Measurements from ENCODE around the gene STIM1. TPM values are rescaled to one million over a fixed set of nuclear protein-coding genes. Genes with fewer than 3 reads are reported as not detected.

The STIM1 gene
- total RNA-seq, 1 experiment from 2014 or later = 18.0 TPM

- Mint-ChIP-seq H3K27ac (no peak overlapping the region), H3K4me3 (no peak overlapping the region), H3K36me3 (no peaks in the 10 kb centered on the region), H3K27me3 (ENCODE audit: low read depth) (peaks cover 37% of the 10 kb centered on the region), H3K9me3 (no peaks in the 10 kb centered on the region), H3K4me1 (peaks cover 56% of the 10 kb centered on the region)
- ATAC-seq = peak; percentile 4; the same call in 1 of the 2 replicates
- POLR2A ChIA-PET = no interaction called here
- CTCF ChIA-PET = interaction anchor here (0.6 to 2.1 kb wide), 2 partner anchors 10 to 115 kb away, joined by 4 to 17 read pairs; no protein-coding TSS in a partner anchor
- peak; percentile 25 for DNase-seq (ENCODE audit: low spot score)
- TF ChIP-seq KAT7 (CRISPR knock-in tag; IDR thresholded peaks at IDR 0.05; ENCODE audit: borderline replicate concordance) (no peak), ZNF396 (CRISPR knock-in tag; IDR thresholded peaks at IDR 0.05; ENCODE audit: borderline replicate concordance) (no peak), ZNF512 (CRISPR knock-in tag; IDR thresholded peaks at IDR 0.05; ENCODE audit: borderline replicate concordance) (no peak), ZNF425 (CRISPR knock-in tag; conservative IDR thresholded peaks at IDR 0.05) (no peak), ZNF317 (CRISPR knock-in tag; IDR thresholded peaks at IDR 0.05; ENCODE audit: borderline replicate concordance, low read depth) (no peak), PREB (CRISPR knock-in tag; IDR thresholded peaks at IDR 0.05; ENCODE audit: borderline replicate concordance) (no peak), ZNF232 (CRISPR knock-in tag; IDR thresholded peaks at IDR 0.05) (no peak), ZSCAN18 (CRISPR knock-in tag; IDR thresholded peaks at IDR 0.05) (no peak), FOXK1 (CRISPR knock-in tag; IDR thresholded peaks at IDR 0.05) (no peak), E2F5 (CRISPR knock-in tag; IDR thresholded peaks at IDR 0.05) (no peak), CTCF (IDR thresholded peaks at IDR 0.05) (no peak)
These were observed 4.0 kb downstream of the STIM1 start for GRCh38 chr11:3859373-3859881.

- no peak overlapping the region for H3K27ac Mint-ChIP-seq
- no peaks in the 10 kb centered on the region for H3K9me3 Mint-ChIP-seq
- no peak overlapping the region for H3K4me3 Mint-ChIP-seq
- ChIA-PET CTCF (interaction anchor here (2.1 kb wide), 1 partner anchor 11 kb away, joined by 17 read pairs; no protein-coding TSS in a partner anchor), POLR2A (no interaction called here)
- TF ChIP-seq JUN (CRISPR knock-in tag; IDR thresholded peaks at IDR 0.05) (no peak), CDX4 (CRISPR knock-in tag; IDR thresholded peaks at IDR 0.05; ENCODE audit: borderline replicate concordance) (no peak), MLX (CRISPR knock-in tag; IDR thresholded peaks at IDR 0.05) (no peak), EMX1 (CRISPR knock-in tag; IDR thresholded peaks at IDR 0.05) (no peak), USF1 (CRISPR knock-in tag; IDR thresholded peaks at IDR 0.05) (no peak), MAX (CRISPR knock-in tag; IDR thresholded peaks at IDR 0.05) (no peak), FOXJ3 (CRISPR knock-in tag; IDR thresholded peaks at IDR 0.05; ENCODE audit: borderline replicate concordance) (no peak), ZNF121 (CRISPR knock-in tag; IDR thresholded peaks at IDR 0.05) (no peak), RORB (CRISPR knock-in tag; IDR thresholded peaks at IDR 0.05) (no peak), SMAD3 (CRISPR knock-in tag; IDR thresholded peaks at IDR 0.05; ENCODE audit: borderline replicate concordance) (no peak), ZNF671 (CRISPR knock-in tag; IDR thresholded peaks at IDR 0.05) (no peak)
- ATAC-seq = no peak
- no peak for DNase-seq (ENCODE audit: low spot score)
- peaks cover 39% of the 10 kb centered on the region for H3K27me3 Mint-ChIP-seq (ENCODE audit: low read depth)
- no peaks in the 10 kb centered on the region for H3K36me3 Mint-ChIP-seq
- H3K4me1 Mint-ChIP-seq = peaks cover 53% of the 10 kb centered on the region
These were observed 4.9 kb downstream of the STIM1 start for GRCh38 chr11:3860375-3860774.

Data from WTC11 (cell line).